Osteocyte (in vitro differentiated cells): ENCODE results near the gene MYH13. TPM values are rescaled to one million over a fixed set of nuclear protein-coding genes. Genes with fewer than 3 reads are reported as not detected.

Source experiments
- DNase-seq: peaks from one replicate; pipeline ENCODE4 v3.0.0; 2021; ENCODE audit warnings: mixed read lengths; ENCODE audit not compliant: unreplicated experiment; ENCODE audit errors: extremely low spot score
- H3K27ac Mint-ChIP-seq: one replicate; pipeline ENCODE4 v1.8.0; 2021; ENCODE audit warnings: mild to moderate bottlenecking, mixed read lengths; ENCODE audit not compliant: unreplicated experiment
- H3K27me3 Mint-ChIP-seq: one replicate; pipeline ENCODE4 v1.8.0; 2021; ENCODE audit warnings: mixed read lengths; ENCODE audit not compliant: unreplicated experiment
- H3K36me3 Mint-ChIP-seq: one replicate; pipeline ENCODE4 v1.8.0; 2021; ENCODE audit warnings: mixed read lengths; ENCODE audit not compliant: unreplicated experiment
- H3K4me1 Mint-ChIP-seq: one replicate; pipeline ENCODE4 v1.8.0; 2021; ENCODE audit warnings: mixed read lengths; ENCODE audit not compliant: unreplicated experiment
- H3K4me3 Mint-ChIP-seq: one replicate; pipeline ENCODE4 v1.8.0; 2021; ENCODE audit warnings: mild to moderate bottlenecking, moderate library complexity, mixed read lengths; ENCODE audit not compliant: unreplicated experiment
- H3K9me3 Mint-ChIP-seq: one replicate; pipeline ENCODE4 v1.8.0; 2021; ENCODE audit warnings: mixed read lengths; ENCODE audit not compliant: unreplicated experiment
- total RNA-seq: library from RNA; stranded (reverse); gene quantifications from 2 replicates; pipeline ENCODE4 v1.2.1, GENCODE V29; 2021
- TF ChIP-seq, protein P1 (sequence below): fragments of 200-600 bp; sonication (generic); IDR thresholded peaks from 2 replicates; pipeline ENCODE4 v1.5.0; 2021; ENCODE audit warnings: antibody characterized with exemption, mild to moderate bottlenecking, moderate library complexity

Gene MYH13
- total RNA-seq, 1 donor from 2014 or later: not detected

GRCh38 chr17:10286324-10286723, 86.5 kb downstream of the MYH13 start:
- no peaks in the 10 kb centered on the region for H3K4me1 Mint-ChIP-seq
- H3K36me3 Mint-ChIP-seq: no peaks in the 10 kb centered on the region
- TF ChIP-seq, protein P1, sequence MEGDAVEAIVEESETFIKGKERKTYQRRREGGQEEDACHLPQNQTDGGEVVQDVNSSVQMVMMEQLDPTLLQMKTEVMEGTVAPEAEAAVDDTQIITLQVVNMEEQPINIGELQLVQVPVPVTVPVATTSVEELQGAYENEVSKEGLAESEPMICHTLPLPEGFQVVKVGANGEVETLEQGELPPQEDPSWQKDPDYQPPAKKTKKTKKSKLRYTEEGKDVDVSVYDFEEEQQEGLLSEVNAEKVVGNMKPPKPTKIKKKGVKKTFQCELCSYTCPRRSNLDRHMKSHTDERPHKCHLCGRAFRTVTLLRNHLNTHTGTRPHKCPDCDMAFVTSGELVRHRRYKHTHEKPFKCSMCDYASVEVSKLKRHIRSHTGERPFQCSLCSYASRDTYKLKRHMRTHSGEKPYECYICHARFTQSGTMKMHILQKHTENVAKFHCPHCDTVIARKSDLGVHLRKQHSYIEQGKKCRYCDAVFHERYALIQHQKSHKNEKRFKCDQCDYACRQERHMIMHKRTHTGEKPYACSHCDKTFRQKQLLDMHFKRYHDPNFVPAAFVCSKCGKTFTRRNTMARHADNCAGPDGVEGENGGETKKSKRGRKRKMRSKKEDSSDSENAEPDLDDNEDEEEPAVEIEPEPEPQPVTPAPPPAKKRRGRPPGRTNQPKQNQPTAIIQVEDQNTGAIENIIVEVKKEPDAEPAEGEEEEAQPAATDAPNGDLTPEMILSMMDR: no peak
- no peak overlapping the region for H3K4me3 Mint-ChIP-seq
- no peak overlapping the region for H3K27ac Mint-ChIP-seq
- H3K27me3 Mint-ChIP-seq: peaks cover 3% of the 10 kb centered on the region
- peaks cover 4% of the 10 kb centered on the region for H3K9me3 Mint-ChIP-seq
- peak; percentile 38 for DNase-seq

DNA sequence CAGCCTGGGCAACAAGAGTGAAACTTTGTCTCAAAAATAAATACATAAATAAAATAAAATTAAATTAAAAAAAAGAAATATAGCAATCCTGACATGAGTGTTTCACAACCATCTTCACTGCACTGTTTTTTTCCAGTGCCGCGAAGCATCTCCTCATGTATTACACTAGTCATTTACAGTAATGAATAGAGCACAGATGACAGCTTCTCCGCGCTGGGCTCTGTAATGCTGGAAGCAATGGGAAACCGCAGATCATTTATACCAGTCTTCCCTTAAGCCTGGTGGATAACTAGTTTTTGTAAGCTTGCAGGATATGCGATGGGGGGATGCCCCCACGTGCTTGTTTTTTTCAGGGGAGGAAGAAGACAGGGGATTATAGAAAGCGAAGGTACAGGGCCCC, 86.9 kb downstream of the MYH13 start:
- no peak overlapping the region for H3K4me3 Mint-ChIP-seq
- peak; percentile 51 for DNase-seq
- no peak overlapping the region for H3K27ac Mint-ChIP-seq
- H3K9me3 Mint-ChIP-seq: peaks cover 4% of the 10 kb centered on the region
- TF ChIP-seq, protein P1: no peak
- no peaks in the 10 kb centered on the region for H3K36me3 Mint-ChIP-seq
- H3K4me1 Mint-ChIP-seq: no peaks in the 10 kb centered on the region
- peaks cover 2% of the 10 kb centered on the region for H3K27me3 Mint-ChIP-seq

GRCh38 chr17:10280068-10280467, 92.7 kb downstream of the MYH13 start:
- H3K9me3 Mint-ChIP-seq: peaks cover 4% of the 10 kb centered on the region
- no peak for DNase-seq
- TF ChIP-seq, protein P1: no peak
- no peak overlapping the region for H3K27ac Mint-ChIP-seq
- no peaks in the 10 kb centered on the region for H3K27me3 Mint-ChIP-seq
- H3K4me3 Mint-ChIP-seq: no peak overlapping the region
- no peaks in the 10 kb centered on the region for H3K36me3 Mint-ChIP-seq
- H3K4me1 Mint-ChIP-seq: no peaks in the 10 kb centered on the region

DNA sequence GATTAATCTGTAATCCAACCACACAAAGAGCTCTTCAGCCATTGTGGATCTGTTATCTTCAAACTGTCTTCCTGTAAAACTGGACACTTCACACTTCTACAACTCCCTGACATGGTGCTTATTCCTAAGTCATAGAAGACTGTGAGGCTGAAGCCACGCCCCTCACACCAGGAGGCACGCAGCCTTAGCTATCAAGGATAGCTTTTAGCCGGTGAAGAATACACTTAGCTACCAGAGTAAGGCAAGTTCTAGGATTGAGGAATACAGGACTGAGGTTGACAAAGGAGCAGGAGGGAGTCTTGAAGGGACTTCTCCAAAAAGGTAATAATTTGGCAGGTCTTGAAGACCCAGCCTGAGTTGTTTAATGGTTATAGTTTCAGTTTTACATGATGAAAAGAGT, 94.6 kb downstream of the MYH13 start:
- H3K27ac Mint-ChIP-seq: no peak overlapping the region
- no peak overlapping the region for H3K4me3 Mint-ChIP-seq
- TF ChIP-seq, protein P1: no peak
- no peaks in the 10 kb centered on the region for H3K4me1 Mint-ChIP-seq
- no peaks in the 10 kb centered on the region for H3K36me3 Mint-ChIP-seq
- no peak for DNase-seq
- H3K9me3 Mint-ChIP-seq: peaks cover 4% of the 10 kb centered on the region
- H3K27me3 Mint-ChIP-seq: no peaks in the 10 kb centered on the region

DNA sequence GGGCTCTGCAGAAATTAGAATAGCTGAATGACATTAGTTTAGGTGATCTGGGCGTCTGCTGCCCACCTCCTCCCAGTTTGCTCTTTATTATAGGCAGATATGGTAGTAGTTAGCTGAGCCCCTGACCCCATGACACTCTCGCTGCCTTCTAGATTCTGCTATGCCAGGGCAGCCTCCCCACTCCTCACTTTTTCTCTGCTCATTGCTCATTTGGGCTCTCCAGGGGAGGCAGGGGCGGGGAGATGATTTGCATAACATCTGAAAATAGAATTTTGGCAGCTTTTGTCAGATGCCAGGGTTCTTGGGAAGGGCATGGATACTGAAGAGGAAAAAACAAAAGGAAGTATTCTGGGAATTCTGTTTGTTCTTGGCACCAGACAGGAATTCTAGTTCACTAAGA, 96.4 kb downstream of the MYH13 start:
- H3K4me1 Mint-ChIP-seq: no peaks in the 10 kb centered on the region
- TF ChIP-seq, protein P1: no peak
- H3K9me3 Mint-ChIP-seq: no peaks in the 10 kb centered on the region
- H3K4me3 Mint-ChIP-seq: no peak overlapping the region
- H3K36me3 Mint-ChIP-seq: no peaks in the 10 kb centered on the region
- no peak overlapping the region for H3K27ac Mint-ChIP-seq
- H3K27me3 Mint-ChIP-seq: no peaks in the 10 kb centered on the region
- no peak for DNase-seq
